Measurements from ENCODE around the gene MPPED2.

GRCh38 chr11:30414806-30415205 is 171.3 kb downstream of the MPPED2 start:
- TF ChIP-seq, protein P1, sequence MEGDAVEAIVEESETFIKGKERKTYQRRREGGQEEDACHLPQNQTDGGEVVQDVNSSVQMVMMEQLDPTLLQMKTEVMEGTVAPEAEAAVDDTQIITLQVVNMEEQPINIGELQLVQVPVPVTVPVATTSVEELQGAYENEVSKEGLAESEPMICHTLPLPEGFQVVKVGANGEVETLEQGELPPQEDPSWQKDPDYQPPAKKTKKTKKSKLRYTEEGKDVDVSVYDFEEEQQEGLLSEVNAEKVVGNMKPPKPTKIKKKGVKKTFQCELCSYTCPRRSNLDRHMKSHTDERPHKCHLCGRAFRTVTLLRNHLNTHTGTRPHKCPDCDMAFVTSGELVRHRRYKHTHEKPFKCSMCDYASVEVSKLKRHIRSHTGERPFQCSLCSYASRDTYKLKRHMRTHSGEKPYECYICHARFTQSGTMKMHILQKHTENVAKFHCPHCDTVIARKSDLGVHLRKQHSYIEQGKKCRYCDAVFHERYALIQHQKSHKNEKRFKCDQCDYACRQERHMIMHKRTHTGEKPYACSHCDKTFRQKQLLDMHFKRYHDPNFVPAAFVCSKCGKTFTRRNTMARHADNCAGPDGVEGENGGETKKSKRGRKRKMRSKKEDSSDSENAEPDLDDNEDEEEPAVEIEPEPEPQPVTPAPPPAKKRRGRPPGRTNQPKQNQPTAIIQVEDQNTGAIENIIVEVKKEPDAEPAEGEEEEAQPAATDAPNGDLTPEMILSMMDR (conservative IDR thresholded peaks at IDR 0.05): no peak
- no peak for TF ChIP-seq ZFX (IDR thresholded peaks at IDR 0.05)
